Measurements from ENCODE around the gene WDFY4. TPM values are rescaled to one million over a fixed set of nuclear protein-coding genes. Genes with fewer than 3 reads are reported as not detected.

WDFY4 gene
- total and polyA plus RNA-seq, 2 experiments from 2014 or later = 0.14 TPM; not detected in 1

GRCh38 chr10:48896756-48897440, 212.2 kb downstream of the WDFY4 start:
- Mint-ChIP-seq H3K27ac (no peak overlapping the region; the same call in 1 of the 2 replicates), H3K9me3 (no peaks in the 10 kb centered on the region), H3K36me3 (ENCODE audit: low read depth) (no peaks in the 10 kb centered on the region), H3K4me3 (no peak overlapping the region), H3K27me3 (ENCODE audit: insufficient read depth, low read depth, poor library complexity) (peaks cover 2% of the 10 kb centered on the region), H3K4me1 (peaks cover 1% of the 10 kb centered on the region; the same call in 1 of the 3 replicates)
- Histone ChIP-seq H3K4me1 (ENCODE audit: insufficient read depth) (no peaks in the 10 kb centered on the region), H2AFZ (no peak overlapping the region), H3K36me3 (ENCODE audit: insufficient read depth) (no peaks in the 10 kb centered on the region), H3K9me2 (ENCODE audit: insufficient read depth) (no peaks in the 10 kb centered on the region), H3K4me2 (no peak overlapping the region), H4K20me1 (replicated peaks; ENCODE audit: insufficient read depth) (no peaks in the 10 kb centered on the region), H3F3A (replicated peaks; ENCODE audit: low read depth) (no peaks in the 10 kb centered on the region), H3K27me3 (ENCODE audit: insufficient read depth) (no peaks in the 10 kb centered on the region), H3K4me3 (no peak overlapping the region), H3K27ac (ENCODE audit: low read depth) (no peak overlapping the region), H3K79me2 (replicated peaks; ENCODE audit: insufficient read depth) (no peaks in the 10 kb centered on the region)
- DNase-seq (ENCODE audit: low spot score) (no peak), ATAC-seq (no peak)
- TF ChIP-seq EZH2 (IDR thresholded peaks at IDR 0.05; ENCODE audit: low read depth, unreplicated experiment) = no peak

- Histone ChIP-seq H3K79me2 (replicated peaks; ENCODE audit: insufficient read depth) (no peaks in the 10 kb centered on the region), H3K4me1 (ENCODE audit: insufficient read depth) (no peaks in the 10 kb centered on the region), H3K27me3 (ENCODE audit: insufficient read depth) (no peaks in the 10 kb centered on the region), H3K36me3 (ENCODE audit: insufficient read depth) (no peaks in the 10 kb centered on the region), H3F3A (replicated peaks; ENCODE audit: low read depth) (no peaks in the 10 kb centered on the region), H3K9me2 (ENCODE audit: insufficient read depth) (no peaks in the 10 kb centered on the region), H3K4me2 (no peak overlapping the region), H3K27ac (ENCODE audit: low read depth) (no peak overlapping the region), H2AFZ (no peak overlapping the region), H4K20me1 (replicated peaks; ENCODE audit: insufficient read depth) (no peaks in the 10 kb centered on the region), H3K4me3 (no peak overlapping the region)
- Mint-ChIP-seq H3K4me1 (no peaks in the 10 kb centered on the region), H3K36me3 (ENCODE audit: low read depth) (no peaks in the 10 kb centered on the region), H3K27ac (no peak overlapping the region), H3K4me3 (no peak overlapping the region), H3K27me3 (ENCODE audit: insufficient read depth, low read depth, poor library complexity) (peaks cover 2% of the 10 kb centered on the region), H3K9me3 (no peaks in the 10 kb centered on the region)
- ATAC-seq (no peak), DNase-seq (ENCODE audit: low spot score) (no peak)
- no peak for TF ChIP-seq REST (IDR thresholded peaks at IDR 0.05; ENCODE audit: unreplicated experiment)
- TF ChIP-seq POLR2AphosphoS5 (IDR thresholded peaks at IDR 0.05; ENCODE audit: low read depth) = no peak
- TF ChIP-seq NANOG (IDR thresholded peaks at IDR 0.05; ENCODE audit: borderline replicate concordance) = no peak
- TF ChIP-seq JUNB (IDR thresholded peaks at IDR 0.05; ENCODE audit: unreplicated experiment) = no peak
- TF ChIP-seq ZNF462 (CRISPR knock-in tag; IDR thresholded peaks at IDR 0.05) = no peak
- TF ChIP-seq CREB1 (CRISPR knock-in tag; IDR thresholded peaks at IDR 0.05; ENCODE audit: low read depth) = no peak
- TF ChIP-seq STAT1 (IDR thresholded peaks at IDR 0.05; ENCODE audit: unreplicated experiment) = no peak
- TF ChIP-seq EZH2phosphoT487 (IDR thresholded peaks at IDR 0.05; ENCODE audit: unreplicated experiment) = no peak
- no peak for TF ChIP-seq ZNF331 (CRISPR knock-in tag; IDR thresholded peaks at IDR 0.05; ENCODE audit: low read depth)
- no peak for TF ChIP-seq ZNF114 (CRISPR knock-in tag; IDR thresholded peaks at IDR 0.05)
- TF ChIP-seq ETS1 (IDR thresholded peaks at IDR 0.05) = no peak
- no peak for TF ChIP-seq EZH2 (IDR thresholded peaks at IDR 0.05; ENCODE audit: low read depth, unreplicated experiment)
Observed at GRCh38 chr10:48897441-48897790, 212.7 kb downstream of the WDFY4 start.
